ENCODE measurements around the gene EME1. TPM values are rescaled to one million over a fixed set of nuclear protein-coding genes. Genes with fewer than 3 reads are reported as not detected.

EME1 gene
- 0.59 and 4.3 TPM in 2 replicates for total RNA-seq

DNA sequence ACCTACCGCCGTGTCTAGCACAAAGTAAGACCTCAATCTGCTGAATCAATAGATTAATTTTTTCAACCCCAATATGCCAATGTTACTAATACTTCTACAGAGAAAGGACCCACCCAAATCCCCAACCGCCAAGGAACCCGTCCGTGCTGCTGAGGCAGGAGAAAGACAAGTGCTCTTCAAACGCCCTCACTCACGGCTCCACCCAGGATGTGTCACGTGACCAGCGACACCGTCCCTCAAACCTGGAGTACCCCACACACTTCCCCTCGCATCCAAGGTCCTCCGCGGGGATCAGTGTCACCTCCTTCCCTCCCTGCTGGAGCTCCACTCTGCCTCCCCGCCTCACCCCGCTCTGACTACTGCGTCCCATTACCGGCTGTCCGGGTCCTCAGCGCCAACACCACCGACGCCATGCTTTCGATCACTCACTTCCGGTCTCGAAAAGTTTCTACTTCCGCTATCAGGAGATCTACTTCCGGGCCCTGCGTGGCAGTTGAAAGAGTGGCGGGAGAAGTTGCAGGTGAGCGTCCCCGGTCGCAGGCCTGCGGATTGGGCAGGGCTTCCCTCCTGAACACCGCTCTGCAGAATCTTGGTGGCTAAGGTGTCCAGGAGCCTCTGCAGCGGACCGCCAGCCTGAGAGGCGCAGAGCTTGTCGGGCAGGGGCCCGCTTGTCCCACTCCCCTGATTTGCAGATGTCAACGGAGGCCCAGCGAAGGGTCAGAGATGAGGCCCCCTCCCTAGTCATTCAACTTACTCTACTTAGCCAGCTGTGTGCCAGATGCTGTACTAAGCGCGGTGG is at the start of gene EME1, which contains the start of gene MRPL27:
EME1 (plus strand) TSS at position 472 of the 799 bp plus-strand sequence. CDS start 1,980 bp downstream, outside the sequence.
MRPL27 (minus strand) TSS at position 427 of the 799 bp plus-strand sequence; CDS start at position 413, 14 bp downstream.

DNA sequence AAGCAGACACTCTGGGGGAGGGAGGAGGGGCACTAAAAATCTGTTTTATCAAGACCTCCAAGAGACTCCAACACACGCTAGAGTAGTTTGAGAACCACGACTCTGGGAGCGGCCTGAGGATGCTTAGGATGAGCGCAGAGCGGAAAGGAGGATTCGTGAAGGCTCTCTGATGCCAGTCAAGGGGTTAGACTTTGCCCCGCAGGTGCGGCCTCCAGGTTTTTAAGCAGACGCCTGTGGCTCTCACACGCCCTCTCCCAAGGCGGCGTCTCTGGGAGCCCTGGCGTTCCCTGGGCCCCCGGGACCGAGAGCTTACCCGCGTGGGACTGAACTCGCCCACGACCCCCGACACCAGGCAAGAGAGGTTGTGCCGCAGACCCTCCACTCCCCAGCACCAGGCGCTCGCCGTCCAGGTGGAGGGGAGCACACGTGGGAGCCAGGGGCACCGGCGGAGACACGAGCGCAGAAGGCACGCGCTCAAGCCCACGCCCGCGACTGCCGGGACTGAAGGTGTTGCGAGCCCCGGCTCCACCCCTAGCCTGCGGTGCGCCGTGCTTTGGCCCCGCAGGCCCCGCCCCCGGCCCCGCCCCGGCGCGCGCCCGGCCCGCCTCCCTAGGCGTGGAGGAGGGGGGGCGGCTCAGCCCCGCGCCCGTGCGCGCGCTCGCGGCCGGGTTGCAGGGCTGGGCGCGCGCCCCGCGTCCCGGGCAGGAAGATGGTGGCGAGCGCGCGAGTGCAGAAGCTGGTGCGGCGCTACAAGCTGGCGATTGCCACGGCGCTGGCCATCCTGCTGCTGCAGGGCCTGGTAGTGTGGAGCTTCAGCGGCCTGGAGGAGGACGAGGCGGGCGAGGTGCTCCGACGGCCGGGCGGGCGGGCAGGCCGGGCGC is 27.4 kb upstream of the EME1 start, which contains the start of gene XYLT2:
XYLT2 (plus strand) TSS at position 695 of the 881 bp plus-strand sequence; CDS start at position 710, 15 bp downstream.

GRCh38 chr17:50397111-50397918 is 24.3 kb downstream of the EME1 start, which contains the start of gene LRRC59:
TSS of gene LRRC59 (minus strand) at chr17:50397523. CDS start at chr17:50397317, 206 bp downstream.

GRCh38 chr17:50425682-50426471 is 52.8 kb downstream of the EME1 start, which contains the start of gene ACSF2:
TSS of gene ACSF2 (plus strand) at chr17:50426218. CDS start at chr17:50426262, 44 bp downstream.

Other genes with a start within 250 kb of the EME1 start
- gene SAMD14, start 243.1 kb upstream of the EME1 start, total RNA-seq, result 5.3 and 6.6 TPM in 2 replicates
- gene PPP1R9B, start 222.6 kb upstream of the EME1 start, total RNA-seq, result 29.4 and 36.7 TPM in 2 replicates
- gene SGCA, start 207.2 kb upstream of the EME1 start, total RNA-seq, result 1.5 and 2.1 TPM in 2 replicates
- 2,683 and 6,310 TPM in 2 replicates for gene COL1A1, start 171.6 kb upstream of the EME1 start, total RNA-seq
- gene TMEM92, start 98.8 kb upstream of the EME1 start, total RNA-seq, result 0.09 TPM in 1 of 2 replicates, not detected in the other
- gene XYLT2, start 27.1 kb upstream of the EME1 start, total RNA-seq, result 65.6 and 108 TPM in 2 replicates
- gene MRPL27, start within 50 bp of the EME1 start, total RNA-seq, result 26.2 and 56.7 TPM in 2 replicates
- 157 and 297 TPM in 2 replicates for gene LRRC59, start 24.3 kb downstream of the EME1 start, total RNA-seq
- gene ACSF2, start 53.0 kb downstream of the EME1 start, total RNA-seq, result 28.2 and 28.5 TPM in 2 replicates
- not detected in 2 replicates for gene CHAD, start 95.7 kb downstream of the EME1 start, total RNA-seq
- 17.7 and 27.3 TPM in 2 replicates for gene RSAD1, start 105.6 kb downstream of the EME1 start, total RNA-seq
- gene MYCBPAP, start 135.2 kb downstream of the EME1 start, total RNA-seq, result 0.59 and 0.74 TPM in 2 replicates
- gene EPN3, start 159.5 kb downstream of the EME1 start, total RNA-seq, result 0.30 TPM in 1 of 2 replicates, not detected in the other
- gene SPATA20, start 173.9 kb downstream of the EME1 start, total RNA-seq, result 54.0 and 82.4 TPM in 2 replicates
- gene CACNA1G, start 187.5 kb downstream of the EME1 start, total RNA-seq, result 0.05 TPM in 1 of 2 replicates, not detected in the other